CD4-positive, alpha-beta T cell treated with Interleukin-6 at 100 ng/mL for 8 hours (primary cell): ENCODE data around the gene INTS6L.

Experiments used
- DNase-seq: peaks from one replicate; pipeline ENCODE4 v3.0.0-alpha.2; 2020; ENCODE audit warnings: mixed read lengths, low spot score

The INTS6L gene, protein sequence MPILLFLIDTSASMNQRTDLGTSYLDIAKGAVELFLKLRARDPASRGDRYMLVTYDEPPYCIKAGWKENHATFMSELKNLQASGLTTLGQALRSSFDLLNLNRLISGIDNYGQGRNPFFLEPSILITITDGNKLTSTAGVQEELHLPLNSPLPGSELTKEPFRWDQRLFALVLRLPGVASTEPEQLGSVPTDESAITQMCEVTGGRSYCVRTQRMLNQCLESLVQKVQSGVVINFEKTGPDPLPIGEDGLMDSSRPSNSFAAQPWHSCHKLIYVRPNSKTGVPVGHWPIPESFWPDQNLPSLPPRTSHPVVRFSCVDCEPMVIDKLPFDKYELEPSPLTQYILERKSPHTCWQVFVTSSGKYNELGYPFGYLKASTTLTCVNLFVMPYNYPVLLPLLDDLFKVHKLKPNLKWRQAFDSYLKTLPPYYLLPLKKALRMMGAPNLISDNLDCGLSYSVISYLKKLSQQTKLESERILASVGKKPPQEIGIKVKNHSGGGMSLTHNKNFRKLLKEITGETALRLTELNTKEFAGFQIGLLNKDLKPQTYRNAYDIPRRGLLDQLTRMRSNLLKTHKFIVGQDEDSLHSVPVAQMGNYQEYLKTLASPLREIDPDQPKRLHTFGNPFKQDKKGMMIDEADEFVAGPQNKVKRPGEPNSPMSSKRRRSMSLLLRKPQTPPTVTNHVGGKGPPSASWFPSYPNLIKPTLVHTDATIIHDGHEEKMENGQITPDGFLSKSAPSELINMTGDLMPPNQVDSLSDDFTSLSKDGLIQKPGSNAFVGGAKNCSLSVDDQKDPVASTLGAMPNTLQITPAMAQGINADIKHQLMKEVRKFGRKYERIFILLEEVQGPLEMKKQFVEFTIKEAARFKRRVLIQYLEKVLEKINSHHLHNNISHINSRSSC

DNA sequence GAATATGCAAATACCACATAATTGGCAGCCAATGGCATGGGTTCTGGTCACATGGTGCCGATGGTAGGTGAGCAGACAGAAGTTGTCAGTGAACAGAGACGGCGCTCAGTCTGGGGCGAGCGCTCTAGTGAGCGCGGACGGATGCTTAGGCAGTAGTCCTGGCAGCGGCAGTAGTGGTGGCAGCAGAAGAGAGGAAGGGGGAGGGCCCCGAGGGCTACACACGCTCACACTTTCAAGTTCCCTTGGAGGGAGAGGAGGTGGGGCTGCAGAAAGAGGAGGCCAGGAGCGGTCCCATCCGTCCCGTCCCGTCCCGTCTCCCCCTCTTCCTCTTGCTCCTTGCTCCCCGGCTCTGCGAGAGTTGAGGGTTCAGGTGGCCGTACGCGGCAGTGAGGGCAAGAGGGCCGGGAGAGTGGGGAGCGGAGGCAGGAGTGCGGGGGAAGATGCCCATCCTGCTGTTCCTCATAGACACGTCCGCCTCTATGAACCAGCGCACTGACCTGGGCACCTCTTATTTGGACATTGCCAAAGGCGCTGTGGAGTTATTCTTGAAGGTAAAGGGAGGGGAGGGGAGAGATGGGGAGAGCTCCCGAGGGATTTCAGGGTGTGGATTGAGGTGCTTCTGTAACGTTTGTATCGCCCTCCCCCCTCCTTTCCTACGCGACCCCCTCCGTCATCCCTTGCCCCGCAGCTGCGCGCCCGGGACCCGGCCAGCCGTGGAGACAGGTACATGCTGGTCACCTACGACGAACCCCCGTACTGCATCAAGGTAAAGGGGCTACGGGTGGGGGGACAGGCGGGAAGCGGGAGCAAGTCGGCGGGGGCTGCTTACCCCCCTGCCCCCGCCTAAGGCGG is at the start of gene INTS6L:
INTS6L (plus strand) TSS at position 108 of the 852 bp plus-strand sequence; CDS start at position 441, 333 bp downstream.
- DNase-seq = peak; percentile 90

DNA sequence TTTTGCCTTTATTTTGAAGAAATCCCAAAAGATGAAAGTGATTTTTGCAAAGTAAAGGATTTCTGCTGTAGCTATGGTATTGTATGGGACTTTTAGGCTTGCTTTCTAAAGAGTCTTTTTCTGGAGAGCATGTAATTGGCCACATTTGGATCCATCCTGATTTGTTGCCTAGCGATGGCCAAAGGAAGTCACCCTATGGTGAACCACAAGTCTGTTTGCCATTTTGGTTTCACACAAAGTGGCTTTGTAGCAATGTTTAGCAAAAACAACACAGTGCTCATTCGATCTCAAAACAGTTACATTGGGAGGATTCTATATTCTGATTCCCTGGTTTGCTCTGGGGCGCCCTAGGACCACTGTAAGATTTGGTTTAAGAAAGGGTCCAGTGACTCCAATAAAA is 44.1 kb upstream of the INTS6L start:
- DNase-seq = no peak

DNA sequence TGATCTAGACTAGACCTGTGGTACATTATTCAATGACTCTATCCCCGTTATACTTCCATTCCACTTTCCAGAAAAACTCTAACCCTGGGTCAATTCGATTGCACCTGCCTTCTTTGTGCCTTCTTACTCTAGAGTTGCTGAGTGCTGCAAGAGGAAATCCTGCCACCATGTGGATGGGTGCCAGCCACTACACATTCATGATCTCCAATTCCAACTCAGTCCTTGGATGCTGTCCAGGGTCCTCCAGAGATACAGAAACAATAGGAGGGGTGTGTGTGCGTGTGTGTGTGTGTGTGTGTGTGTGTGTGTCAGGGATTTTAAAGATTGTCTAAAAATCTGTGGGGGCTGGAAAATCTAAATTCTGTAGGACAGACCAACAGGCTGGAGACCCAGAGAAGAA is 42.9 kb upstream of the INTS6L start:
- peak; percentile 41 for DNase-seq

DNA sequence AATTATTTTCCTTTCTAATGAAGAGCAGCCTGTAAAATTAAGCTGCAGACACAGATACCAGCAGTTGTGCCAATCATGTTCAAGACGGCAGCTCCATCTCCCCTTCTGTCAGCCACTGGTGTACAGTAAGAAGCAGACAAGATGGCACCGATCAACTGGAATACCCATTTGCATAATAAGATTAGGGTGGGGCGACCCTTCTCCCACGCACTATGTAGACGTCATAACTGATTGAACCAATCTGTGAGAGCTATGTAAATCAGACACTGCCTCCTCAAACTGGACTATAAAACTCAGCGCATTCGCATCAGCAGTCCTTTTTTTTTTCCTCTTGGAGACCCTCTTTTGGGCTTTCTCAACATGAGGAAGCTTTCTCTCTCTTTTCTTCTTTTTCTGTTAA is 40.4 kb upstream of the INTS6L start:
- DNase-seq = no peak

DNA sequence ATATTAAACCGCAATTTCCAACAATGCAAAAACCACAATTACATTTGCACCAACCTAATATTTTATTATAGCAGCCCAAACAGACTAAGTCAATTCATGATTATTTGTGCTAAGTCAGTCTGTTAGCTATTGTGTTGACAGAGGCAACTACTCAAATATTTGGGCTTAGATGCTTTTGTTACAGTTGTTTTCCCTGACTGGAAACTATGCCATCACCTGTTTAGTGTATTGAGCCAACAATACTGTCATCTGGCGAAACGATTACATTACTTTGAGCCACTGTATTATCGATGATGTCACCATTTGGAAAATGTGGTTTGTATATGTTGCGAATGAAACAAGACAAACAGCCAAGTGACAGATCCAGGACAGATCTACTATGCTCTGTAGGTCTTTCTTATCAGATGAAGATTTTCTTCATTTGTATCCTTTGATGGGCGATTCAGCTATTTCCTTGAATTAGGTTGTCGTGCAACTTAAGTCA is 38.7 kb upstream of the INTS6L start:
- no peak for DNase-seq

DNA sequence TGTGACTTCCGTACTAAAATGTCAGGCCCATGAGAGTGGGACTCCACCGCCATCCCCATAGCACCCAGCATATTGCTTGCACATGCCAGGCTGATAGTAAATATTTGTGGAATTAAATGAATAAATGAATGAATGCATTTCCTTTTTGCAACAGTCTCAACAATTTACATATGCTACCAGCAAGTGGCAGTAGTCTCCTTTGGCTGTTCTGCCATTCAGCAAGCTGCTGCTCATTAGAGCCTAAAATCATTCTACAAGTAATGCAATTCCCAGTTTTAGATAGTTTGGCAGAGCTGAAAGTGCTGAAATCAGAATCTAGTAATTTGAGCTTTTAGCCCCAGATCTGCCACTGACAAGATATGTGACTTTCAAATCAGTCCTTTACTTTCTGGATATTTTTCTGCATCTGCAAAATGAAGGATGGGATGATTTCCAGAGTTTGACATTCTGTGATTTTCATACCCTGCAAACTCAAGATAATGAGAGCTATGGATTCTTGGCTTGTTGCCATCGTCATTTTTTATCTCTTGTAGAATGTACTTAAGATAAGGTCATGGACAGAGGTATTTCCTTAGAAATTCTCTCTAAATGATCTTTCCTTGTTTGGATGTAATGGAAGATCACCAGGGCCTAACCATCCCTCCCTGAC is 35.7 kb upstream of the INTS6L start:
- peak; percentile 29 for DNase-seq

DNA sequence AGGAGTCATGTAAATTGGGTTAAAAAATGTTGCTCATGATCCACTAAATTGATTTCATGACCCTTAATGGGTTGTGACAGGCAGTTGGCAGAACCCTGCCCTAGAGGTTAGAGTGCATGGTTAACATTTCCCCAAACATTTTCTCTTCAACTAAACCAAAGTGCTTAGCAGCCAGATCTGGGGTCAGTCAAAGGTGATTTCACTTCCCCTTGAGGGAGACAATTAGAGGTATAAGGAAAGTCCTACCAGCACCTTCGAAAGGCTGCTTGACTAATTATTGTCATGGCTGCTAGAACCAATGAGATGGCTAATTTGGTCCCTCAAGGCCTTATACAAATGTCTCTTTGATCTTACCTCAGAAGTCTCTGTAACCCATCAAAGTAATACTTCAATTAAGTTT is 30.9 kb upstream of the INTS6L start:
- no peak for DNase-seq

DNA sequence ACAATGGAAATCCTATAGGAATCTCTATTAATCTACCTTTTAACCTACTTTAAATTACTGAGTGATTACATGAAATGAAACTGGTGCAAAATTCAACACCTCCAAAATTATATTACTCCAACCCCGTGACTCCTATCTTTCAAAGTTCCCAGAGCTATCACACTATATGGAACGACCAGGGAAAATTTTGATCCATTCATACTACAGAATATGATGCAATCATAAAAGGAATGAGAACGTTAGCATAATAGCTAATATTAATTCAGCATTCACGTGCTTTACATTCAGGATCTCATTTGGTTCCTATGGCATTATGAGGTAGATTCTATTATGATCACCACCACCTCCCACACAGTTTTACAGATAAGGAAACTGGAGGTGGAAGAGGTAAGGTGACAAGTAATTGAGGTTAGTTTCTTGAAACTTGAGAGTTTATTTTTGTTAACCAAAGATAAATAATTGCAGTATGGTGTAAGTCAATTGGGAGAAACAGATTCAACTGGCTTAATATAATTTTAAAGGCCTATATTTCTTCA is 29.4 kb upstream of the INTS6L start:
- no peak for DNase-seq

DNA sequence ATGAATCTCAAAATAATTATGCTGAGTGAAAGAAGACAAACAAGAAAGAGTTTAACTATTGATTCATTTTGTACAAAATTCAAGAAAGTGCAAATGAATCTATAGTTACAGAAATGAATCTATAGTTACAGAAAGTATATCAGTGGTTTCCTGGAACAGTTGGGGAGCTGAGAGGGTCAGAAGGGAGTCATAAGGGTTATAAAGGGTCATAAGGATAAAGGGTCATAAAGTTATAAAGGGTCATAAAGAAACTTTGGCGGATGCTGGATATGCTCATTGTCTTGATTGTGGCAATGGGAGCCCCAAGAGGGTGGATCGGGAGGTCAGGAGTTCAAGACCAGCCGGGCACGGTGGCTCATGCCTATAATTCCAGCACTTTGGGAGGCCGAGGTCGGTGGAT is 26.0 kb upstream of the INTS6L start:
- no peak for DNase-seq

DNA sequence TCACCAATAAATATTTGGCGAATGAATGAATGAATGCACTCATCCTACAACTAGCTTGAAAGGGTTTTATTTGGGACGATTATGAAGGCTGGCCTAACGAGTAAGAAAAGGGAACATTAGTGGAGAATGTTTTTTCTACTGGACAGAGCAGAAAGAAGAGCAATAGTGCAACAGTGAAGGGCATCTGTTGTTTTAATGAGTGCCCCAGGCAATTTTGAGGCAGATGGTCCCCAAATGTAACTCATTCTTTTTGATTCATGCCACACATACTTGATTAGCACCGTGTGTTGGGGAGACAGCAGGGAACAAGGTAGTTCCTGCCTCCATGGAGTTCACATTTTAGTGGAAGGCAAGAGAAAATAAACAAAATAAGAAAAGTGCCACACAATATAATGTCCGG is 22.7 kb upstream of the INTS6L start:
- DNase-seq = no peak

DNA sequence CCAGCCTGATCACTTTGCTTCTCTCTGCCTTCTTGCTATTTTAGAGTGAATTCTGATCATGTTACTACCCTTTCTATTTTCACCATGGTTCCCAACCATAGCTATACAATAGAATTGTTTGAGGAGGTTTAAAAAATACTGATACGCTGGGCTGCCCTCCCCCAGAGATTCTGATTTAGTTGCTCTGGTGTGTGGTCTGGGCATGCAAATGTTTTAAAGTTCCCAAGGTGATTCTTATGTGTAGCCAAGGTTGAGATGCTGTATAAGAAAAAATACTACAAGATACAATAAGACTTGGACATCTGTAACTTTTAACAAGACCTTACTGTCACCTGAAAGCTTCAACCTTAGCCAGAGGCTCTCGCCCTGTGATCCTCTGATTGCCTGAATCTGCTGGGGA is 22.2 kb upstream of the INTS6L start:
- no peak for DNase-seq

DNA sequence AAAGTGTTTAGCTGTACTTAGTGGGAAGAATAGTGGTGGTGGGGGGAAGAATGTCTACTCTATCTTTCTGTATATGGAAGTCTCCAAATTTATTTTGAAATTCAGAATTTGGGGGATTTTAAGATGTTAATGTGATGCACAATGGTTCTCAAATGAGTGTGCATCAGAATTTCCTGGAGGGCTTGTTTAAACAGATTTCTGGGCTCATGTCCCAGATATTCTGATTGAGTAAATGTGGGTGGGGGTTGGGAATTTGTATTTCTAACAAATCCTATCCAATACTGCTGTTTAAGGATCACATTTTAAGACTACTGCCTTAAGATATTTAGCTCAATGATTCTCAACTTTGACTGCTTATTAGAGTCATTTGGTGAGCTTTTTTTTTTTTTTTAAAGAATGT is 15.1 kb upstream of the INTS6L start:
- DNase-seq = no peak

DNA sequence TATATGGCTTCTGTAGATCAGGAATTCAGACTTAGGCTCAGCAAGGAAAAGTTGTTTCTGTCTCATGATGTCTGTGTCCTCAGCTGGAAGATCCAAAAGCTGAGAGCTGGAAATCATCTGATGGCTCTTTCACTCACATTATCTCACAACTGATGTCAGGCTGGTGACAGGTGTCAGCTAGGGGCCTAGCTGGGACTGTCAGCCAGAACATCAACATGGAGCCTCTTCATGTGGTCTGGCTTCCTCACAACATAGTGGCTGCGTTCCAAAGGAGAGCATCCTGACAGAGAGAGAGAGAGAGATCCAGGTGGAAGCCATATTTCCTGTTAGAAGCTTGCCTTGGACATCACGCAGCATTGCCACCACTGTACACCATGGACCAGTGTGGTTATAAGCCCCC is 10.6 kb upstream of the INTS6L start:
- DNase-seq = no peak

DNA sequence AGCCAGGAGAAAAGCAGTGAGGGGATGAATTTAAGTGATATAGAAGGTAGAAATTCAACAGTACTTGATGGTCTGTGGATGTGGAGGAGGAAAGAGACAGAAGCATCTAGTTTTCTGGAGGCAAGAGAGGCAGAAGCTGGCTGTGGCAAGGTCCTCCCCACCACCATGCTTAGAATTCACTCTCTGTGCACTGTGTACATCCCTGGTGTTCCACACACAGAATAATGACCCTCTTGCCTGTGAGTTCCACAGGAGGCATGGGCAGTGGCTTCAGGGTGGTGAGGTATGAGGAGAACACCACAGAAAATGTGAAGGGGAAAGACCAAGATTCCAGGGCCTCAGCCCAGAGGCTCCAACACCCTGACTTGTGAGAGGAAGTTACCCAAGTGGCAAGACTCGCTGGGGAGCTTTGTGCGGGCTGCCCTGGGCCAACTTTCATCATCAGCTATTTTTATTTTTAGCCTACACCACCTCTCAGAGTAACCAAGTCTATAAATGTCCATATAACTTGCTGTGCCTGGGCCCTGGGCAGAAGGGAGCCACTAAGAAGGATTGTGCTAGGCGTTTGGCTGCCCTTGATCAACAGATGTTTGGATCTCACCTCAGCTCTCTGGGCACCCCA is 7.8 kb upstream of the INTS6L start:
- DNase-seq = no peak

DNA sequence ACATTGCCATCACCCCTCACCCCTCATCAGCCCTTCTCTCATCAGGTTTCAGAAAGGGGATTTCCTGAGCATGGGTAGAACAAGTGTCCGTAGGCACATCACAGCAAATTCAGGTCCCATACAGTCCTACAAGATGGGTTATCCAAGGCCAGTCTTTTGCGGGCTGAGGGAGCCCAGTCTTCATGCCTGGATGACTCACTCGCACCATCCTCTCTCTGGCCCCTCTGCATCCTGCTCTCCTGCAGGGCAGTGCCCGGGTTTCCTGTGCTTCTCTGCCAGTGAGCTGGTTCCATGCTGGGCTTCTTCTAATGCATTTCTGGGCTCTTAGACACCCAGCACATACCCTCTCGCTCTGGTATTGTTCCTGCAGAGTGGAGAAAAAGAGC is 7.3 kb upstream of the INTS6L start:
- no peak for DNase-seq

DNA sequence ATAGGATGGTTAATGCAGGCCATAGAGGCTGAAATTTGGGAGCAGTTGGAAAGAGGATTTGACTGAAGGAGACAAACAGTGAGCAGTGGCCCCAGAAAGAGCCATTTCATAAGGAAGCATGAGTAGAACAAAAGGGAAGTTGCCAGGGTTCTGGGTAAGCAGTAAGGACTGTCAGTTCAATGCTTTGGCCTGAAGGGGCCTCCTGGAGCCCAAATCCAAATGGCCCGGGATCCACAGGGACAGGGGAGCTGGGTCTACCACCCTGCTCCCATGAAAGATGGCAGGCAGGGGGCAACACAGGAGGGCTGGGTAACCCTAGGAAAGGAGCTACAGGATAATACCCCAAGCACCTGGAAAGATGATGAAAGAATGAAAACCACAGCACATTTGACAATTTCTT is 4.1 kb upstream of the INTS6L start:
- DNase-seq = no peak

DNA sequence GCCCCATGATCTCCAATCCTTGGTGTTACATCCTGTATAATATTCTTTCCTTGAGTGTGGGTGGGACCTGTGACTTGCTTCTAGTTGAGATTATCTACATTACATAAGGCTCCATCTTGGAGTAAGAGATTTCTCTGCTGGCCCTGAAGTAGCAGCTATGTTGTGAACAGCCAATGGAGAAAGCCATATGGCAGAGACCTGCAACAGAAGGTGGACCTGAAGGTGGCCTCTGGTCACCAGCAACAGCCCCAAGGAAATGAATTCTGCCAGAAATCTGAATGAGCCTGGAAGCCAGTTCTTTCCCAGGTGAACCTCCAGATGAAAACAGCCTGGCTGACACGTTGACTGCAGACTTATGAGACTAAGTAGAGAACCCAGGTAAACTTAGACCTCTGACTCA is 2.3 kb upstream of the INTS6L start:
- DNase-seq = no peak

DNA sequence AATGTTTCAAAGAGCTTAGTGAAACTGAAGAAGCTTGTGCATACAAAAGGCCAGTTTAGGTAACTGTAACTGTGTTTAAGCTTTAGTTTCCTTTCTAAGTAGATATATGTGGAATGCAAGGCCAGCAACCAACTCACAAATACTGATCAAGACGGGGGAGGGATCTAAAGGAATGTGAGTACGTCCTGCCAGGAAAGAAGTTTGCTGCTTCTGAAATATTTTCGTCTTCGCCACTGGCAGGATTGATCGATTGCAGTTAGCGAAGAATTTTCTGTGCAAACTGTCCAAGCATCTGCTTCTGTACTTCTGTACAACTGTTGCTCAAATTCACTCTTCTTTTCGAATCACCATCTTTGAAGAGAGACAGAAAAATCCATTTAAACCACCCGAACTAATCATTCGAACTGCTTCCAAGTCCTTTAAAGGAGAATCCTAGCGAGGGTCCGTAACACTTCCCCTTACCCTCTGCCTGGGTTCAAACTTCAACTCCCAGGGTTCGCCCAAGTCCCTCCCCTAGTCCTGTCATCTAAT is 373 bp upstream of the INTS6L start:
- DNase-seq = no peak

DNA sequence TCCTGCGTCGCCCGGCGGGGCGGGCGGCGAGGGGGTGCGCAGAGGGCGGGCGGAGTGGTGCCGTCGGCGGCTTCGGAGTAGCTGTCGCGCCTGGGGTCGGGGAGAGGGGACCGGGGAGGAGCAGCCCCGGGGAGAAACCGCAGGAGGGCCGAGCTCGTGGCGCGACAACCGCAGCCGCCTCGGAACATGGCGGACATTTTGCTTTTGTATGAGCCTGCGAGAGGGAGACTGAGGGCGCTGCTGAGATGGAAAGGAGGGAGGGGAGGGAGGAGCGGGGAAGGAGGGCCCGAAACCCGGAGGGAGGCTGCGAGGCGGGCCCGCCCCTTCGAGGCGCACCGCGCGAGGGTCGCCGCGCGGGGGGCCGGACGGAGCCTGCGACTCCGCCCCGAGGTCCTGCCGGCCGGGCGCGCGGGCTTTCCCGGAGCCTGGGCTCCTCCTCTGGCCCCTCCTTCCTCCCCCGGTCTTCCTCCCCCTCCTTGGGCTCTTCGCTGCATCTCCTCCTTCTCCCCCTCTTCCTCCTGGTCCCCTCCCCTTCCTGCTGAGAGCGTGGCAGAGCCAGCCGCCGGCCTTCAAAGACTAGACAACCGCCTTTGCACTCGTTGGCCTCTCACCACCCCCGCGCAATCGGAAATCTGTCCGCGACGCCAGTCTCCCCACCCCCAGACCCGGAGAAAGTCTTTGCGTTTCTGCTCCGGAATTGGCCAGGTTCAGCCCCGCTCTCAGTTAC is 1.1 kb downstream of the INTS6L start:
- peak; percentile 90 for DNase-seq

DNA sequence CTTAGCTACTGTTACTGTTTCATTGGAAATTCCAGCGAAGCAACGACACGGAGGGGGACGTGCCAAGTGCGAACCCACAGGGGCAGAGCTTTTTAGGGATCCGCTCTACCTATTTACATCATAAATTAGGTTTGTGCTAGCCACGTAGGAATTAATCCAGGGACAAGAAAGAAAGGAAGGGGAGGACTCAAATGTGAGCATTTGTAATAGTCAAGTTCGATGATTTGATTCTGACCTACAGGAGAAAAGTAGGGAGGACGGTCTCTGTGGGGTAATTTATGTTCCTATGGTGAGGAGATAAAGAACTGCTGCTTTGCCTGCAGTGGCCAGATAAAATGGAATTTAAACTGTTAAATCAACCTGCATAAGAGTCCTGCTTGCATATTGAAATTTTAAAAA is 1.7 kb downstream of the INTS6L start:
- DNase-seq = no peak
